Subcutaneous adipose tissue (tissue), 4 donors: ENCODE data around the gene CHMP6. TPM values are rescaled to one million over a fixed set of nuclear protein-coding genes. Genes with fewer than 3 reads are reported as not detected.

Source experiments
- CTCF ChIP-seq: fragments of 450-650 bp; IDR thresholded peaks from one replicate; pipeline ENCODE4 v1.5.1; 2016; ENCODE audit warnings: low read depth, mild to moderate bottlenecking, control low read depth, antibody characterized with exemption, moderate library complexity
- total RNA-seq, 4 donors: library from RNA; depleted of rRNA; stranded (reverse); fragments of >200 nt; gene quantifications; one replicate each; pipeline ENCODE4 v1.1.0, GENCODE V29; 2016

CHMP6 gene
- total RNA-seq, 4 donors from 2014 or later, result 18.2 to 36.9 (median 20.0) TPM

DNA sequence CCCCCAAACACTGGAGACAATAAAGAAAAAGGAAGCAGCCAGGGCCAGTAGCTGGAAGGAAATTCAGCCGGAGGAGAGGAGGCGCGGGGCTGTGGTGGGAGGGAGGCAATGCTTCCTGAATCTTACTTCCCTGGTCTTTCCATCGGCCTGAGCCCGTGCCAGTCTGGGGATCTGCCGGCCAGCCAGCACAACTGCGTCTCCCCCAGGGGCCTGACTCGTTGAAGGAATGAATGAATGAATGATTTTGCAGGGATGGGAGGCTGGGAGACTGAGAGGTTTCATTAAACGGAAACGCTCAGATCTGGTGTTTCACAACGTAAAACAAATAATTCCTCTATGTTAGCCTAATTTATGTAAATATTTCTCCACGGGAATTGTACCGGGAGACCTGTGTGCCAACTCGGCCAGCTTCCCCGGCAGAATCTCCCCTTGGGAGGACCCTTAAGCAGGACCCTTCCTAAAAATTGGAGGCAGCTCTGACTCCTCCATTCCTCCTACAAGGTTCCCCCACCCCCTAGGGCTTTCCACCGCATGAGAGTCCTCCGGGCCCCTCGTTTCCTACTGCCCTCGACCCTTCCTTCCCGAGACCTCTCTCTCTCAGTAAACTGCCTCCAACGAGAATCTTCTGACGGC is 42.0 kb downstream of the CHMP6 start:
- no peak for TF ChIP-seq CTCF

- TF ChIP-seq CTCF, result no peak
These were observed 42.6 kb downstream of the CHMP6 start for GRCh38 chr17:81034168-81034777.

DNA sequence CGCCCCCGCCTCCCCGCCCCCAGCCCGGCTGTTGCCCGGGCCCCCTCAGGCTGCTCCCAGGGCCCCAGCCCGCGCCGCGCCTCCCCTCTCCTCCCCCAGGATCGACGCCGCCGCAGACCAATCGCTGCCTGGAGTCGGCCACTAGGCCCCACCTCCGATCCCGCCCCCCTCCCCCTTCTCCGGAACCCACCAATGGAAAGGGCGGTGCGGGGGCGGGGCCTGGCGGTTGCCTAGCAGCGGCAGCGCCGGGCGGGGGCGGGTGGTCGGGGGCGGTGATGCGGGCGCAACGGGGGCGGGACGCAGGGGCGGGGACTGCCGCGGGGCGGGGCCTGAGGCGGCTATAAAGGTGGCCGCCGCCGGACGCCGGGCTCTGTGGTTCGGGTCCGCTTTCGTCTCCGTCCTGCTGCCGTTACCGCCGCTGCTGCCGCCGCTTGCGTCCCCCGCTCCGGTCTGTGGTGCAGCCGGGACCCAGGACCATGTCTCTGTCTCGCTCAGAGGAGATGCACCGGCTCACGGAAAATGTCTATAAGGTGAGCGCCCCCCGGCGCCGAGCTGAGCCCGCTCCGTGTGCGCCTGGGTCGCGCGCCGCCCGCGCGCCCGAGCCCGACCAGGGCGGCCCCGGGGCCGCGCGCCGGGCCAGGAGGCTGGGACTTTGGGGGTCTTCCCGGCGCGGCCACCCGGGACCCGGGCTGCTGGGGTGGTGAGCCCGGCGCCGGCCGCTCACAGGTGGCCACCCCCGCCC is 43.3 kb downstream of the CHMP6 start, which contains the start of gene BAIAP2:
Gene BAIAP2, plus strand, starts transcription at position 373 of the 742 bp plus-strand sequence. Its CDS starts 104 bp downstream, at position 477.
- no peak for TF ChIP-seq CTCF

- TF ChIP-seq CTCF, result no peak
These were observed 44.0 kb downstream of the CHMP6 start for GRCh38 chr17:81035521-81036196.

- no peak for TF ChIP-seq CTCF
These were observed 44.7 kb downstream of the CHMP6 start for GRCh38 chr17:81036197-81036941.

DNA sequence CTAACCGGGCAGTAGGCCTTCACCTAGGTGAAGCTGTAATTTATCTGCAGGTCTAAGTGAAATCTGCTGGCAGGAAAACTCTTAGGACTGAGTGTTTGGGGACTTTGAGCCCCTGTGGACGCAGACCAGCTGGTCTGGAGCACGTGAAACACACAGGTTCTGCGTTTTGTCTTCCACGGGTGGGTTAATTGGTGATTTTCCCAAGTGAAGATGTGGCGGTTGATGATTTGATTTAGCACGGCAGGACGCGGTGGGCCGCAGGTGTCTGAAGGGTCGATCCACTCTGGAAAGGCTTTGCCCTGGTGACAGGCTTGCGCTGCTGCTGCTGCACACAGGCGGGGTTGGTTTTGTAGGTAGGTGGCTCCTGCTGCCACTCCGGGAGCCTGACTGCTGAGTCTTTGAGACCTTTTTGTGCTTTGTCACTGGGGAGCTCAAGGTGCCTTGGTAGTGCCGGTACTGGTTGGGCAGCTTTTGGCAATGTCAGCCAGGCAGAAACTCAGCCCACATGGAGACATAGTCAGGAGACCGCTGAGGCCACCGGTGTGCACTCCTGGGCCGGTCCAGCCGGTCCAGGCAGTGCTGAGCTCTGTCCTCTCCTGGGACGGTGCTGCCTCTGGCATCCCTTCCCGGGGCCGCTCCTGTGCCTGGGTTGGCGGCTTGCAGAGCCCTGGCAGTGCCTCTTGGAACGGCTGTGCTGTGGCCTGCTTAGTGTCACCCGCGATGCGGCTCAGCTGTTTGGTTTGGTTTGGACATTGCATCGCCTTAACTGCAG is 45.6 kb downstream of the CHMP6 start:
- no peak for TF ChIP-seq CTCF
